Amygdala (tissue), 56 donors: ENCODE results near the gene PIMREG.

ENCODE experiments used
- DNase-seq, 56 donors: peaks; one replicate each; lab custom pipeline; 2025; lab: John Stamatoyannopoulos, UW

PIMREG gene

GRCh38 chr17:6496640-6497441 is 52.6 kb downstream of the PIMREG start:
- DNase-seq: peak in 11 of 56 donors; percentile 6 to 44 (median 17)

DNA sequence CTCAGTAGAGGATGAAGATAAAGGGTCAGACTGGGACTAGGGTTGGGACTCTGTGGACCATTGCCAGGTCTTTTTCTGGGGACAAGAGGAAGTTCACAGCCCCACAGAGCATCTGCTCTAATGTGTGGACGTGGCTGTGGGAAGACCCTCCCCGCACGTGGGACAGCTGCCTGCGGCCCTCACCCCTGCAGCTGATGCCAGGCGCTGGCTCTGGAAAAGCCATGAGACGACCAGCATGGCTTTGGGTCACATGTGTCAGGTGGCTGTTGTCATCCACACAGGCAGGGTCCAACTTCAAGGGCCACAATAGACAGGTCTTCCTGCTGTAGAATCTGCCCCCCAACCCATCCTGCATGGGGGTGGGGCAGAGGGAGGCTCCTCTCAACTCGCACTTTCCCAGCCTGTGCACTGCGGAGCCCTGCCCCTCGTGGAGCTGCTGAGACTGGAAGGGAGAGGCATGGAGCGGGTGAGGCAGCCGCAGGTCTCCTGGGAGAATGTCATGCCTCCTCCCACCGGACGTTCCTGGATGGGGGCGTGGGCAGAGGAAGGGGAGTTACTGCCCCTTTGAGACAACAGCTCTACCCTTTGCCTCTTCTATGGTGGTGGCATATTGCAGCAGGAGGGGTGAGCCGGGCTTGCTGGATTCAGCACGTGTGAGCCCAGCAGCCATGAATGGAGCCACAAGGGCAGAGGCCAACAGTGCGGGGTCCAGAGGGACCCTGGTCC is 53.4 kb downstream of the PIMREG start:
- DNase-seq: no peak

GRCh38 chr17:6498356-6498755 is 54.1 kb downstream of the PIMREG start:
- no peak for DNase-seq

GRCh38 chr17:6498901-6499540 is 54.8 kb downstream of the PIMREG start:
- peak in 11 of 56 donors; percentile 7 to 50 (median 31) for DNase-seq
